ENCODE results near the gene ITGA11. TPM values are rescaled to one million over a fixed set of nuclear protein-coding genes. Genes with fewer than 3 reads are reported as not detected.

ITGA11 gene
- total and polyA plus RNA-seq, 2 donors from 2014 or later = 3.4 to 11.1 TPM

GRCh38 chr15:68362537-68363126 lies 69.3 kb downstream of the ITGA11 start:
- Histone ChIP-seq H3K27ac (ENCODE audit: low read depth in 2 of 2, low read length in 2 of 2) (no peak overlapping the region), H3K27me3 (ENCODE audit: control insufficient read depth, insufficient read depth, low read length) (no peaks in the 10 kb centered on the region), H3K4me1 (ENCODE audit: control insufficient read depth in 2 of 3, insufficient read depth in 2 of 3, low read depth in 1 of 3, low read length in 3 of 3) (no peaks in the 10 kb centered on the region), H3K36me3 (ENCODE audit: control insufficient read depth in 2 of 3, insufficient read depth in 3 of 3, low read length in 3 of 3) (no peaks in the 10 kb centered on the region), H3K9ac (ENCODE audit: low read length in 3 of 3) (no peak overlapping the region), H3K9me3 (ENCODE audit: control insufficient read depth in 2 of 3, insufficient read depth in 1 of 3, low read length in 3 of 3) (no peaks in the 10 kb centered on the region), H3K4me3 (ENCODE audit: low read length in 3 of 3) (no peak overlapping the region)
- intact Hi-C loops (cut with DNase I) = no loop called here
- DNase-seq (no peak), FAIRE-seq (no peak)
- TF ChIP-seq CTCF (IDR thresholded peaks at IDR 0.05; ENCODE audit: borderline replicate concordance, extremely low read depth, insufficient read depth) = no peak

- no peak overlapping the region for H3K27ac ChIP-seq (ENCODE audit: low read depth in 2 of 2, low read length in 2 of 2)
- H3K4me3 ChIP-seq (ENCODE audit: low read length in 3 of 3) = no peak overlapping the region
- intact Hi-C loops (cut with DNase I) = no loop called here
- H3K4me1 ChIP-seq (ENCODE audit: control insufficient read depth in 2 of 3, insufficient read depth in 2 of 3, low read depth in 1 of 3, low read length in 3 of 3) = no peaks in the 10 kb centered on the region
- H3K27me3 ChIP-seq (ENCODE audit: control insufficient read depth, insufficient read depth, low read length) = no peaks in the 10 kb centered on the region
- H3K9ac ChIP-seq (ENCODE audit: low read length in 3 of 3) = no peak overlapping the region
- FAIRE-seq = no peak
- DNase-seq = no peak
- TF ChIP-seq CTCF (IDR thresholded peaks at IDR 0.05; ENCODE audit: borderline replicate concordance, extremely low read depth, insufficient read depth) = no peak
- no peaks in the 10 kb centered on the region for H3K9me3 ChIP-seq (ENCODE audit: control insufficient read depth in 2 of 3, insufficient read depth in 1 of 3, low read length in 3 of 3)
- H3K36me3 ChIP-seq (ENCODE audit: control insufficient read depth in 2 of 3, insufficient read depth in 3 of 3, low read length in 3 of 3) = no peaks in the 10 kb centered on the region
Observed at GRCh38 chr15:68360721-68361120, 71.2 kb downstream of the ITGA11 start.

GRCh38 chr15:68356778-68357177 lies 75.2 kb downstream of the ITGA11 start:
- no peaks in the 10 kb centered on the region for H3K36me3 ChIP-seq (ENCODE audit: control insufficient read depth in 2 of 3, insufficient read depth in 3 of 3, low read length in 3 of 3)
- H3K4me1 ChIP-seq (ENCODE audit: control insufficient read depth in 2 of 3, insufficient read depth in 2 of 3, low read depth in 1 of 3, low read length in 3 of 3) = no peaks in the 10 kb centered on the region
- intact Hi-C loops (cut with DNase I) = no loop called here
- no peaks in the 10 kb centered on the region for H3K9me3 ChIP-seq (ENCODE audit: control insufficient read depth in 2 of 3, insufficient read depth in 1 of 3, low read length in 3 of 3)
- no peak for DNase-seq
- H3K9ac ChIP-seq (ENCODE audit: low read length in 3 of 3) = no peak overlapping the region
- no peak for FAIRE-seq
- H3K27ac ChIP-seq (ENCODE audit: low read depth in 2 of 2, low read length in 2 of 2) = no peak overlapping the region
- no peak overlapping the region for H3K4me3 ChIP-seq (ENCODE audit: low read length in 3 of 3)
- no peak for TF ChIP-seq CTCF (IDR thresholded peaks at IDR 0.05; ENCODE audit: borderline replicate concordance, extremely low read depth, insufficient read depth)
- no peaks in the 10 kb centered on the region for H3K27me3 ChIP-seq (ENCODE audit: control insufficient read depth, insufficient read depth, low read length)

GRCh38 chr15:68354923-68355322 lies 77.0 kb downstream of the ITGA11 start:
- H3K9ac ChIP-seq (ENCODE audit: low read length in 3 of 3) = no peak overlapping the region

More at GRCh38 chr15:68354923-68355322, 77.0 kb downstream of the ITGA11 start:
- no peaks in the 10 kb centered on the region for H3K36me3 ChIP-seq (ENCODE audit: control insufficient read depth in 2 of 3, insufficient read depth in 3 of 3, low read length in 3 of 3)
- FAIRE-seq = no peak
- H3K4me3 ChIP-seq (ENCODE audit: low read length in 3 of 3) = no peak overlapping the region
- H3K27ac ChIP-seq (ENCODE audit: low read depth in 2 of 2, low read length in 2 of 2) = no peak overlapping the region
- H3K9me3 ChIP-seq (ENCODE audit: control insufficient read depth in 2 of 3, insufficient read depth in 1 of 3, low read length in 3 of 3) = no peaks in the 10 kb centered on the region
- TF ChIP-seq CTCF (IDR thresholded peaks at IDR 0.05; ENCODE audit: borderline replicate concordance, extremely low read depth, insufficient read depth) = no peak
- H3K4me1 ChIP-seq (ENCODE audit: control insufficient read depth in 2 of 3, insufficient read depth in 2 of 3, low read depth in 1 of 3, low read length in 3 of 3) = no peaks in the 10 kb centered on the region
- intact Hi-C loops (cut with DNase I) = no loop called here
- no peak for DNase-seq
- H3K27me3 ChIP-seq (ENCODE audit: control insufficient read depth, insufficient read depth, low read length) = no peaks in the 10 kb centered on the region

Measured in kidney (tissue), 14 donors.